HepG2 (cell line): ENCODE measurements around the gene MEX3A. TPM values are rescaled to one million over a fixed set of nuclear protein-coding genes. Genes with fewer than 3 reads are reported as not detected.
A peak's percentile ranks its signal among the peaks of the same experiment; 100 is the strongest.

Experiments used
- FOXA1 ChIP-seq, 2 experiments: fragments of 450-650 bp in 1 of 2; sonication (generic) in 1 of 2; formaldehyde crosslinking in 1 of 2; IDR thresholded peaks; 2 replicates each; pipeline versions ENCODE4 v1.4.0 to v1.6.1; 2016 to 2020; ENCODE audit warnings: missing genetic modification reagents in 1 of 2
- GTF2F1 ChIP-seq: fragments of 150-350 bp; IDR thresholded peaks from 2 replicates; pipeline ENCODE4 v1.6.1; 2014; ENCODE audit warnings: low read length
- KDM5A ChIP-seq: fragments of 200-600 bp; sonication (generic); IDR thresholded peaks from 2 replicates; pipeline ENCODE4 v1.7.0; 2018; ENCODE audit warnings: antibody characterized with exemption, mild to moderate bottlenecking, low read length, borderline replicate concordance
- SP5 ChIP-seq: IDR thresholded peaks from 2 replicates; pipeline ENCODE4 v1.6.1; 2016; ENCODE audit warnings: low read depth, borderline replicate concordance
- ZBTB21 ChIP-seq: sonication (generic); formaldehyde crosslinking; IDR thresholded peaks from 2 replicates; pipeline ENCODE4 v1.4.0; 2020; ENCODE audit warnings: missing genetic modification reagents
- ZNF12 ChIP-seq: sonication (generic); formaldehyde crosslinking; IDR thresholded peaks from 2 replicates; pipeline ENCODE4 v1.5.0; 2020; ENCODE audit warnings: missing genetic modification reagents
- ZNF317 ChIP-seq: sonication (generic); formaldehyde crosslinking; IDR thresholded peaks from 2 replicates; pipeline ENCODE4 v1.5.0; 2020; ENCODE audit warnings: mild to moderate bottlenecking, missing genetic modification reagents
- ZNF329 ChIP-seq: sonication (generic); formaldehyde crosslinking; IDR thresholded peaks from 2 replicates; pipeline ENCODE4 v1.9.0; 2021; ENCODE audit warnings: low read depth, mild to moderate bottlenecking, missing genetic modification reagents
- ZNF556 ChIP-seq: sonication (generic); formaldehyde crosslinking; IDR thresholded peaks from 2 replicates; pipeline ENCODE4 v1.4.0; 2020; ENCODE audit warnings: mild to moderate bottlenecking, missing genetic modification reagents, borderline replicate concordance
- ZNF776 ChIP-seq: sonication (generic); formaldehyde crosslinking; IDR thresholded peaks from 2 replicates; pipeline ENCODE4 v1.4.0; 2020; ENCODE audit warnings: mild to moderate bottlenecking, missing genetic modification reagents
- polyA plus RNA-seq, 8 experiments: library from polyadenylated mRNA; depleted of rRNA in 3 of 8; stranded (reverse) in 7 of 8; unstranded in 1 of 8; fragments of >200 nt; fragmentation: Illumina TruSeq in 4 of 8; extraction: Trizol in 4 of 8; gene quantifications; 2 replicates each; pipeline versions ENCODE4 v1.2.1 to v1.2.3, GENCODE V29; 2011 to 2016; ENCODE audit warnings: low read depth in 4 of 8, missing spikeins in 1 of 8, mixed read lengths in 1 of 8; ENCODE audit not compliant: insufficient read depth in 1 of 8
- total RNA-seq, 5 experiments: library from RNA; depleted of rRNA; stranded (reverse); fragments of >200 nt; fragmentation: Illumina TruSeq; extraction: Trizol; gene quantifications; 2 replicates each; pipeline ENCODE4 v1.2.3, GENCODE V29; 2016; ENCODE audit warnings: low read depth in 1 of 5
- TF ChIP-seq, protein P1 (sequence below): sonication (generic); formaldehyde crosslinking; IDR thresholded peaks from 2 replicates; pipeline ENCODE4 v1.5.0; 2020; ENCODE audit warnings: mild to moderate bottlenecking, missing genetic modification reagents, borderline replicate concordance
- TF ChIP-seq, protein P2 (sequence below): IDR thresholded peaks from 2 replicates; pipeline ENCODE4 v1.6.1; 2016; ENCODE audit warnings: missing biosample characterization, missing genetic modification reagents, low read depth
- TF ChIP-seq, protein P3 (sequence below): sonication (generic); formaldehyde crosslinking; IDR thresholded peaks from 2 replicates; pipeline ENCODE4 v1.4.0; 2020; ENCODE audit warnings: mild to moderate bottlenecking, missing genetic modification reagents

MEX3A gene
- total and polyA plus RNA-seq, 2 of the 13 experiments (the other 11 are each of a cell fraction or from before 2014, with no cell fraction given) = 7.6 to 9.1 TPM

DNA sequence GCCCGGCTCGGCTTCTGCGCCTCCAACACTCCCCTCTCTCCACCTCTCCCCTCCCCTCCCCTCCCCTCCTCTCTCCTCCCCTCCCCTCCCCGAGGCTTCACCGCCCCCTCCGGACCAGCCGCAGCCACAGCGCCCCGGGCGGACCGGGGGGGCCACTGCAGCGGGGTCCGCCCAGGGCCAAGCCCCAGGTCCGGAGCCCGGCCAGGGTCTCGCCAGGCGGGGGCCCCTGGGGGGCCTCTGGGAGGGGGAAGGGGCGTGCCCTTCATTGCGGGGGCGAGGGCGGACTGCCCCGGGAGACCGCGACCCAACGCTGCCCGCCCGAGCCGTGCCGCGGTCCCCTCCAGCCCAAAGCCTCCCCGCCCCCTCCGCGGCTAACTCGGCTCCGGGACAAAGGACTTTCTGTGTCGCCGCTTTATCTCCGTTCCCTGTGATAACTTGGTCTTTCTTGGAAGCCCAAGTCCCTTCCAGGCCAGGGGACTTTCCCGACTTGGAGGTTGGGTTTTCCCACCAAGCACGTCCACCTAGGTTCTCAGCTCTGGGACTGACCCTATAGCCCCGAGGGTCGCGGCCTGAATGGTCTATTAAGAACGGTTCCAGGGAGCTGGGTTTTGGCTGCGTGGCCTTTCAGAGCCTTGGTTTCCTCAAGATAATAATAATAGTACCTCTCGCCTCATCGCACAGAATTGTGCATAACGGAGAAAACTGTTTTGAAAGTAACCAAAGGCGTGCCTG, 28.3 kb downstream of the MEX3A start, which contains the start of gene UBQLN4 (continued):
- TF ChIP-seq, protein P1, sequence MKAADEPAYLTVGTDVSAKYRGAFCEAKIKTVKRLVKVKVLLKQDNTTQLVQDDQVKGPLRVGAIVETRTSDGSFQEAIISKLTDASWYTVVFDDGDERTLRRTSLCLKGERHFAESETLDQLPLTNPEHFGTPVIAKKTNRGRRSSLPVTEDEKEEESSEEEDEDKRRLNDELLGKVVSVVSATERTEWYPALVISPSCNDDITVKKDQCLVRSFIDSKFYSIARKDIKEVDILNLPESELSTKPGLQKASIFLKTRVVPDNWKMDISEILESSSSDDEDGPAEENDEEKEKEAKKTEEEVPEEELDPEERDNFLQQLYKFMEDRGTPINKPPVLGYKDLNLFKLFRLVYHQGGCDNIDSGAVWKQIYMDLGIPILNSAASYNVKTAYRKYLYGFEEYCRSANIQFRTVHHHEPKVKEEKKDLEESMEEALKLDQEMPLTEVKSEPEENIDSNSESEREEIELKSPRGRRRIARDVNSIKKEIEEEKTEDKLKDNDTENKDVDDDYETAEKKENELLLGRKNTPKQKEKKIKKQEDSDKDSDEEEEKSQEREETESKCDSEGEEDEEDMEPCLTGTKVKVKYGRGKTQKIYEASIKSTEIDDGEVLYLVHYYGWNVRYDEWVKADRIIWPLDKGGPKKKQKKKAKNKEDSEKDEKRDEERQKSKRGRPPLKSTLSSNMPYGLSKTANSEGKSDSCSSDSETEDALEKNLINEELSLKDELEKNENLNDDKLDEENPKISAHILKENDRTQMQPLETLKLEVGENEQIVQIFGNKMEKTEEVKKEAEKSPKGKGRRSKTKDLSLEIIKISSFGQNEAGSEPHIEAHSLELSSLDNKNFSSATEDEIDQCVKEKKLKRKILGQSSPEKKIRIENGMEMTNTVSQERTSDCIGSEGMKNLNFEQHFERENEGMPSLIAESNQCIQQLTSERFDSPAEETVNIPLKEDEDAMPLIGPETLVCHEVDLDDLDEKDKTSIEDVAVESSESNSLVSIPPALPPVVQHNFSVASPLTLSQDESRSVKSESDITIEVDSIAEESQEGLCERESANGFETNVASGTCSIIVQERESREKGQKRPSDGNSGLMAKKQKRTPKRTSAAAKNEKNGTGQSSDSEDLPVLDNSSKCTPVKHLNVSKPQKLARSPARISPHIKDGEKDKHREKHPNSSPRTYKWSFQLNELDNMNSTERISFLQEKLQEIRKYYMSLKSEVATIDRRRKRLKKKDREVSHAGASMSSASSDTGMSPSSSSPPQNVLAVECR = no peak
- TF ChIP-seq ZNF556 (CRISPR knock-in tag) = 0 out of 2 replicates have a peak, but pooled peaks have one; percentile 12
- no peak for TF ChIP-seq ZNF12 (CRISPR knock-in tag)
- TF ChIP-seq, protein P2, sequence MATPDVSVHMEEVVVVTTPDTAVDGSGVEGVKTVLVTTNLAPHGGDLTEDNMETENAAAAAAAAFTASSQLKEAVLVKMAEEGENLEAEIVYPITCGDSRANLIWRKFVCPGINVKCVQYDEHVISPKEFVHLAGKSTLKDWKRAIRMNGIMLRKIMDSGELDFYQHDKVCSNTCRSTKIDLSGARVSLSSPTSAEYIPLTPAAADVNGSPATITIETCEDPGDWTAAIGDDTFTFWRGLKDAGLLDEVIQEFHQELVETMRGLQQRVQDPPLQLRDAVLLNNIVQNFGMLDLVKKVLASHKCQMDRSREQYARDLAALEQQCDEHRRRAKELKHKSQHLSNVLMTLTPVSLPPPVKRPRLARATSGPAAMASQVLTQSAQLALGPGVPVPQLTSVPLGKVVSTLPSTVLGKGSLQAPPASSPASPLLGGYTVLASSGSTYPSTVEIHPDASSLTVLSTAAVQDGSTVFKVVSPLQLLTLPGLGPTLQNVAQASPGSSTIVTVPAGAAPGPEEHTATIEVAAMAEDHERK (CRISPR knock-in tag) = no peak
- TF ChIP-seq SP5 (CRISPR knock-in tag) = 0 out of 2 replicates have a peak, but pooled peaks have one; percentile 27
- TF ChIP-seq FOXA1 (IDR thresholded peaks at IDR 0.05) = no peak
- TF ChIP-seq FOXA1 (CRISPR knock-in tag; IDR thresholded peaks at IDR 0.05) = no peak
- TF ChIP-seq KDM5A = peak; percentile 29; the same call in 1 of the 2 replicates
- TF ChIP-seq ZNF776 (CRISPR knock-in tag) = no peak
- no peak for TF ChIP-seq ZNF329 (CRISPR knock-in tag)
- no peak for TF ChIP-seq GTF2F1
- TF ChIP-seq, protein P3, sequence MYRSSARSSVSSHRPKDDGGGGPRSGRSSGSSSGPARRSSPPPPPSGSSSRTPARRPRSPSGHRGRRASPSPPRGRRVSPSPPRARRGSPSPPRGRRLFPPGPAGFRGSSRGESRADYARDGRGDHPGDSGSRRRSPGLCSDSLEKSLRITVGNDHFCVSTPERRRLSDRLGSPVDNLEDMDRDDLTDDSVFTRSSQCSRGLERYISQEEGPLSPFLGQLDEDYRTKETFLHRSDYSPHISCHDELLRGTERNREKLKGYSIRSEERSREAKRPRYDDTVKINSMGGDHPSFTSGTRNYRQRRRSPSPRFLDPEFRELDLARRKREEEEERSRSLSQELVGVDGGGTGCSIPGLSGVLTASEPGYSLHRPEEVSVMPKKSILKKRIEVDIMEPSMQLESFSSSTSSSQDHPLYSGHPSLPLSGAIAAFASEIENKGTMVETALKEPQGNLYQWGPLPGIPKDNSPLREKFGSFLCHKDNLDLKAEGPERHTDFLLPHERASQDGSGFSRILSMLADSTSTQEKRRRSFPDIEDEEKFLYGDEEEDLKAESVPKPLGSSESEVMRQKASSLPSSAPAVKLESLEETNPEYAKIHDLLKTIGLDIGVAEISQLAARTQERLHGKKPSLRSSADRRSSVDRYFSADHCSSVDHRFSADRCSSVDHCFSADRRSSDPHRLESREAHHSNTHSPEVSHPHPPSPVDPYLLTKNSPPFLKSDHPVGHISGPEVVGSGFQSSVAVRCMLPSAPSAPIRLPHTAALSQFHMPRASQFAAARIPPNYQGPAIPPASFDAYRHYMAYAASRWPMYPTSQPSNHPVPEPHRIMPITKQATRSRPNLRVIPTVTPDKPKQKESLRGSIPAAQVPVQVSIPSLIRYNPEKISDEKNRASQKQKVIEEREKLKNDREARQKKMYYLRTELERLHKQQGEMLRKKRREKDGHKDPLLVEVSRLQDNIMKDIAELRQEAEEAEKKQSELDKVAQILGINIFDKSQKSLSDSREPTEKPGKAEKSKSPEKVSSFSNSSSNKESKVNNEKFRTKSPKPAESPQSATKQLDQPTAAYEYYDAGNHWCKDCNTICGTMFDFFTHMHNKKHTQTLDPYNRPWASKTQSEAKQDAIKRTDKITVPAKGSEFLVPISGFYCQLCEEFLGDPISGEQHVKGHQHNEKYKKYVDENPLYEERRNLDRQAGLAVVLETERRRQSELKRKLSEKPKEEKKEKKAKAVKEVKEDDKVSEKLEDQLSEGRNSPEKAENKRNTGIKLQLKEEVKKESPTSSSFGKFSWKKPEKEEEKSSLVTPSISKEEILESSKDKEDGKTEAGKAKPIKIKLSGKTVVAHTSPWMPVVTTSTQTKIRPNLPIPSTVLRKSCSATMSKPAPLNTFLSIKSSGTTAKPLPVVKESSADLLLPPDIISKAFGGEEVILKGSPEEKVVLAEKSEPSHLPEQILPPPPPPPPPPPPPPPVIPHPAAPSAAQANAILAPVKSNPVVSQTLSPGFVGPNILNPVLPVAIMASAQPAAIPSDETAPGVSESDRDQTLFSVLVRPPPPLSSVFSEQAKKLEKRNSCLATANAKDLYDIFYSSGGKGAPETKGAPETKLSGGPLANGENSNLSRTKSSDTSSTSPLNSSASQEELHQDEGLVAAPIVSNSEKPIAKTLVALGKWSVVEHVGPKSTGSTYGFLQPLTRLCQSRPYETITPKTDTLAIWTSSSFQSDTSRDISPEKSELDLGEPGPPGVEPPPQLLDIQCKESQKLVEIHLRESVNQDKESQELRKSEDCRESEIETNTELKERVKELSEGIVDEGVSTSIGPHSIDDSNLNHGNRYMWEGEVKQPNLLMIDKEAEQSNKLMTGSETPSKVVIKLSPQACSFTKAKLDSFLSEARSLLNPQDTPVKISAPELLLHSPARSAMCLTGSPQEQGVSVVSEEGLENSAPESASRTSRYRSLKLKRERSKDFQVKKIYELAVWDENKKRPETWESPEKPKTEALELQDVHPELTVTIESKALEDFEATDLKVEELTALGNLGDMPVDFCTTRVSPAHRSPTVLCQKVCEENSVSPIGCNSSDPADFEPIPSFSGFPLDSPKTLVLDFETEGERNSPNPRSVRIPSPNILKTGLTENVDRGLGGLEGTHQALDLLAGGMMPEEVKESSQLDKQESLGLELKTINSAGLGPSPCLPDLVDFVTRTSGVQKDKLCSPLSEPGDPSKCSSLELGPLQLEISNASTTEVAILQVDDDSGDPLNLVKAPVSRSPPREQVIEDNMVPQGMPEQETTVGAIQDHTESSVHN (CRISPR knock-in tag) = no peak
- no peak for TF ChIP-seq ZBTB21
- no peak for TF ChIP-seq ZNF317 (CRISPR knock-in tag)
